Neural cell (in vitro differentiated cells): ENCODE data around the gene TERB2. TPM values are rescaled to one million over a fixed set of nuclear protein-coding genes. Genes with fewer than 3 reads are reported as not detected.
"Not testable (repeated sequence)": the region's sequence is repeated elsewhere in the genome, so short reads cannot be mapped to it uniquely, and the experiment has no call there.

Source experiments
- H2AFZ ChIP-seq: fragments of 200-600, 300-800 bp; sonication (generic), shearing (Covaris generic); 2 replicates; pipeline ENCODE4 v1.6.0; 2014; ENCODE audit warnings: low read depth, mild to moderate bottlenecking, antibody characterized with exemption, low read length, moderate library complexity
- H3F3A ChIP-seq: fragments of 200-600 bp; shearing (Covaris generic); 2 replicates; pipeline ENCODE4 v1.6.1; 2016; ENCODE audit warnings: mild to moderate bottlenecking, moderate library complexity, mixed read lengths, antibody characterized with exemption, low read length; ENCODE audit not compliant: insufficient read depth, poor library complexity, severe bottlenecking
- H3K27ac ChIP-seq: fragments of 200-600, 300-800 bp; sonication (generic), shearing (Covaris generic); 2 replicates; pipeline ENCODE4 v1.5.1; 2014; ENCODE audit warnings: mild to moderate bottlenecking, low read length, moderate library complexity
- H3K27me3 ChIP-seq: fragments of 300-800, 200-600 bp; sonication (generic), shearing (Covaris generic); 2 replicates; pipeline ENCODE4 v1.6.0; 2014; ENCODE audit warnings: mild to moderate bottlenecking, low read depth, low read length, moderate library complexity; ENCODE audit not compliant: insufficient read depth
- H3K36me3 ChIP-seq: fragments of 300-800, 200-600 bp; sonication (generic), shearing (Covaris generic); 2 replicates; pipeline ENCODE4 v1.5.1; 2014; ENCODE audit warnings: mild to moderate bottlenecking, antibody characterized with exemption, low read length, moderate library complexity; ENCODE audit not compliant: insufficient read depth
- H3K4me2 ChIP-seq: fragments of 300-800, 200-600 bp; sonication (generic), shearing (Covaris generic); 2 replicates; pipeline ENCODE4 v1.6.0; 2014; ENCODE audit warnings: mild to moderate bottlenecking, low read length
- H3K4me3 ChIP-seq: fragments of 300-800, 200-600 bp; sonication (generic), shearing (Covaris generic); 2 replicates; pipeline ENCODE4 v1.5.1; 2014; ENCODE audit warnings: mild to moderate bottlenecking, low read length, moderate library complexity
- H3K79me2 ChIP-seq: fragments of 200-600 bp; shearing (Covaris generic); replicated peaks from 2 replicates; pipeline ENCODE4 v1.6.0; 2014; ENCODE audit warnings: mild to moderate bottlenecking, low read length, moderate library complexity; ENCODE audit not compliant: insufficient read depth
- H3K9ac ChIP-seq: fragments of 300-800, 200-600 bp; sonication (generic), shearing (Covaris generic); 2 replicates; pipeline ENCODE4 v1.6.1; 2016; ENCODE audit warnings: mild to moderate bottlenecking, low read length, mixed read lengths
- H3K9me2 ChIP-seq: fragments of 200-600 bp; shearing (Covaris generic); 2 replicates; pipeline ENCODE4 v1.6.1; 2016; ENCODE audit warnings: mild to moderate bottlenecking, low read length, mixed read lengths; ENCODE audit not compliant: insufficient read depth
- H3K9me3 ChIP-seq: fragments of 200-600, 300-800 bp; sonication (generic), shearing (Covaris generic); 2 replicates; pipeline ENCODE4 v1.6.1; 2016; ENCODE audit warnings: mild to moderate bottlenecking, mixed run types, low read length, moderate library complexity, mixed read lengths
- H4K20me1 ChIP-seq: fragments of 200-600 bp; shearing (Covaris generic); 2 replicates; pipeline ENCODE4 v1.6.1; 2016; ENCODE audit warnings: mild to moderate bottlenecking, mixed run types; ENCODE audit not compliant: insufficient read depth
- CTCF ChIP-seq: fragments of 450-650 bp; IDR thresholded peaks from 2 replicates; pipeline ENCODE4 v1.5.1; 2014; ENCODE audit warnings: antibody characterized with exemption, mild to moderate bottlenecking, moderate library complexity; ENCODE audit not compliant: poor library complexity, severe bottlenecking
- EP300 ChIP-seq: fragments of 450-650 bp; conservative IDR thresholded peaks from 2 replicates; pipeline ENCODE4 v1.6.1; 2014; ENCODE audit warnings: antibody characterized with exemption, mild to moderate bottlenecking, moderate library complexity; ENCODE audit not compliant: poor library complexity, severe bottlenecking
- EZH2 ChIP-seq: fragments of 200-600, 300-800 bp; shearing (Covaris generic), sonication (generic); IDR thresholded peaks from 2 replicates; pipeline ENCODE4 v1.6.1; 2014; ENCODE audit warnings: antibody characterized with exemption, low read length, borderline replicate concordance, mild to moderate bottlenecking; ENCODE audit not compliant: insufficient read depth, poor library complexity, severe bottlenecking
- MXI1 ChIP-seq: fragments of 450-650 bp; conservative IDR thresholded peaks from 2 replicates; pipeline ENCODE4 v1.6.1; 2014; ENCODE audit warnings: antibody characterized with exemption, mild to moderate bottlenecking; ENCODE audit not compliant: poor library complexity, severe bottlenecking
- RAD21 ChIP-seq: fragments of 450-650 bp; conservative IDR thresholded peaks from 2 replicates; pipeline ENCODE4 v1.6.1; 2014; ENCODE audit warnings: antibody characterized with exemption, mild to moderate bottlenecking, moderate library complexity
- SMC3 ChIP-seq: fragments of 450-650 bp; conservative IDR thresholded peaks from 2 replicates; pipeline ENCODE4 v1.6.1; 2014; ENCODE audit warnings: antibody characterized with exemption, mild to moderate bottlenecking, moderate library complexity; ENCODE audit not compliant: poor library complexity
- TAF1 ChIP-seq: IDR thresholded peaks from 2 replicates; pipeline ENCODE4 v1.6.1; 2012; ENCODE audit warnings: low read depth
- polyA plus RNA-seq: library from polyadenylated mRNA; depleted of rRNA; stranded (reverse); fragments of >200 nt; gene quantifications from 2 replicates; pipeline ENCODE4 v1.2.3, GENCODE V29; 2014
- TF ChIP-seq, protein P1 (sequence below): IDR thresholded peaks from 2 replicates; pipeline ENCODE4 v1.6.1; 2012; ENCODE audit warnings: borderline replicate concordance

TERB2 gene
- polyA plus RNA-seq, 1 donor from 2014 or later, result not detected

DNA sequence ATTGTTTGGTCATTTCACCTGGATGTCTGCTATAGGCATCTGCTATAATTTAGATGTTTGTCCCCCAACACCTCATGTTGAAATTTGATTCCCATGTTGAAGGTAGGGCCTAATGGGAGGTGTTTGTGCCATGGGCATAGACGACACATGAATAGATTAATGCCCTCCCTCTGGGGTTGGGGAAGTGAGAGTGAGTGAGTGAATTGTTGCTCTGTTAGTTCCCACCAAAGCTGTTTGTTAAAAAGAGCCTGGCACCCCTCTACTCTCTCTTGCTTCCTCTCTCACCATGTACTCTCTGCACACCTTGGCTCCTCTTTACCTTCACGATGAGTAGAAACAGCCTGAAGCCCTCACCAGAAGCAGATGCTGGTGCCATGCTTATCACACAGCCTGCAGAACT, 42.6 kb downstream of the TERB2 start:
- H3K9me3 ChIP-seq, result no peaks in the 10 kb centered on the region

DNA sequence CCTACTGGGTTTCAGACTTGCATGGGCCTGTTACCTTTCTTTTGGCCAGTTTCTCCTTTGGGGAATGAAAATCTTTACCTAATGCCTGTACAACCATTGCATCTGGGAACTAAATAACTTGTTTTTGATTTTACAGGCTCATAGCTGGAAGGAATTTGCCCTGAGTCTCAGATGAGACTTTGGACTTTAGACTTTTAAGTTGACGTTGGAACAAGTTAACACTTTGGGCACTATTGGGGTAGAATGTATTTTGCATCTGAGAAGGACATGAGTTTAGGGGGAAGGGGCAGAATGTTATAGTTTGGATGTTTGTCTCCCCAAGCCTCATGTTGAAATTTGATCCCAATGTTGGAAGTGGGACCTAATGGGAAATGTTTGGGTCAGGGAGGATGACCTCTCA, 44.7 kb downstream of the TERB2 start:
- H3K9me3 ChIP-seq, H3K4me3 ChIP-seq, H3K9ac ChIP-seq, H4K20me1 ChIP-seq, H3K4me2 ChIP-seq, H3K27me3 ChIP-seq, H3K79me2 ChIP-seq, H3K27ac ChIP-seq, H2AFZ ChIP-seq, H3K9me2 ChIP-seq, H3F3A ChIP-seq, H3K36me3 ChIP-seq: not testable (repeated sequence)

More for the DNA sequence above, 42.6 kb downstream of the TERB2 start:
- Histone ChIP-seq H3F3A (no peaks in the 10 kb centered on the region), H3K9me2 (no peaks in the 10 kb centered on the region), H4K20me1 (no peaks in the 10 kb centered on the region), H3K79me2 (no peaks in the 10 kb centered on the region), H3K27ac (no peak overlapping the region), H2AFZ (no peak overlapping the region), H3K27me3 (no peaks in the 10 kb centered on the region), H3K9ac (no peak overlapping the region), H3K4me2 (no peak overlapping the region), H3K36me3 (no peaks in the 10 kb centered on the region), H3K4me3 (no peak overlapping the region)
- TF ChIP-seq SMC3 (no peak), MXI1 (no peak), RAD21 (no peak), CTCF (no peak), EP300 (no peak), TAF1 (no peak), EZH2 (no peak)
- TF ChIP-seq, protein P1, sequence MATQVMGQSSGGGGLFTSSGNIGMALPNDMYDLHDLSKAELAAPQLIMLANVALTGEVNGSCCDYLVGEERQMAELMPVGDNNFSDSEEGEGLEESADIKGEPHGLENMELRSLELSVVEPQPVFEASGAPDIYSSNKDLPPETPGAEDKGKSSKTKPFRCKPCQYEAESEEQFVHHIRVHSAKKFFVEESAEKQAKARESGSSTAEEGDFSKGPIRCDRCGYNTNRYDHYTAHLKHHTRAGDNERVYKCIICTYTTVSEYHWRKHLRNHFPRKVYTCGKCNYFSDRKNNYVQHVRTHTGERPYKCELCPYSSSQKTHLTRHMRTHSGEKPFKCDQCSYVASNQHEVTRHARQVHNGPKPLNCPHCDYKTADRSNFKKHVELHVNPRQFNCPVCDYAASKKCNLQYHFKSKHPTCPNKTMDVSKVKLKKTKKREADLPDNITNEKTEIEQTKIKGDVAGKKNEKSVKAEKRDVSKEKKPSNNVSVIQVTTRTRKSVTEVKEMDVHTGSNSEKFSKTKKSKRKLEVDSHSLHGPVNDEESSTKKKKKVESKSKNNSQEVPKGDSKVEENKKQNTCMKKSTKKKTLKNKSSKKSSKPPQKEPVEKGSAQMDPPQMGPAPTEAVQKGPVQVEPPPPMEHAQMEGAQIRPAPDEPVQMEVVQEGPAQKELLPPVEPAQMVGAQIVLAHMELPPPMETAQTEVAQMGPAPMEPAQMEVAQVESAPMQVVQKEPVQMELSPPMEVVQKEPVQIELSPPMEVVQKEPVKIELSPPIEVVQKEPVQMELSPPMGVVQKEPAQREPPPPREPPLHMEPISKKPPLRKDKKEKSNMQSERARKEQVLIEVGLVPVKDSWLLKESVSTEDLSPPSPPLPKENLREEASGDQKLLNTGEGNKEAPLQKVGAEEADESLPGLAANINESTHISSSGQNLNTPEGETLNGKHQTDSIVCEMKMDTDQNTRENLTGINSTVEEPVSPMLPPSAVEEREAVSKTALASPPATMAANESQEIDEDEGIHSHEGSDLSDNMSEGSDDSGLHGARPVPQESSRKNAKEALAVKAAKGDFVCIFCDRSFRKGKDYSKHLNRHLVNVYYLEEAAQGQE, result no peak

GRCh38 chr15:45003731-45004410, 47.4 kb downstream of the TERB2 start:
- H3K27ac ChIP-seq, H3K9me2 ChIP-seq, H4K20me1 ChIP-seq: not testable (repeated sequence)

GRCh38 chr15:45004590-45005175, 48.2 kb downstream of the TERB2 start:
- H2AFZ ChIP-seq, H4K20me1 ChIP-seq, H3K9me2 ChIP-seq, H3K79me2 ChIP-seq, H3K27ac ChIP-seq, H3K4me2 ChIP-seq, H3K9me3 ChIP-seq, H3K27me3 ChIP-seq, H3K4me3 ChIP-seq, H3K9ac ChIP-seq, H3F3A ChIP-seq, H3K36me3 ChIP-seq: not testable (repeated sequence)

More at GRCh38 chr15:45003731-45004410, 47.4 kb downstream of the TERB2 start:
- H3K27me3 ChIP-seq, H3K79me2 ChIP-seq, H3K4me3 ChIP-seq, H3F3A ChIP-seq, H3K9ac ChIP-seq, H2AFZ ChIP-seq, H3K36me3 ChIP-seq, H3K4me2 ChIP-seq, H3K9me3 ChIP-seq: not testable (repeated sequence)
